Hypothalamus (tissue), 51 donors: ENCODE measurements around the gene ITPR2.
A peak's percentile ranks its signal among the peaks of the same experiment; 100 is the strongest.
"Not testable (repeated sequence)": the region's sequence is repeated elsewhere in the genome, so short reads cannot be mapped to it uniquely, and the experiment has no call there.

Experiments
- DNase-seq, 51 donors: peaks; one replicate each; lab custom pipeline; 2025; lab: John Stamatoyannopoulos, UW

The ITPR2 gene

GRCh38 chr12:26338586-26339572, 494.1 kb downstream of the ITPR2 start:
- peak in 38 of 51 donors; percentile 7 to 85 (median 52) for DNase-seq

GRCh38 chr12:26335651-26336050, 497.3 kb downstream of the ITPR2 start:
- no peak for DNase-seq

GRCh38 chr12:26334621-26335124, 498.3 kb downstream of the ITPR2 start:
- DNase-seq: peak in 16 of 51 donors; percentile 3 to 52 (median 20)

- no peak for DNase-seq
Observed at GRCh38 chr12:26331960-26332359, 501.0 kb downstream of the ITPR2 start.

GRCh38 chr12:26331136-26331535, 501.9 kb downstream of the ITPR2 start:
- DNase-seq: no peak

GRCh38 chr12:26327975-26328644, 504.9 kb downstream of the ITPR2 start:
- DNase-seq: no peak

- DNase-seq: no peak
Observed at GRCh38 chr12:26323673-26324072, 509.3 kb downstream of the ITPR2 start.

GRCh38 chr12:26319511-26319910, 513.5 kb downstream of the ITPR2 start:
- DNase-seq: no peak

GRCh38 chr12:26318661-26319068, 514.3 kb downstream of the ITPR2 start:
- peak in 4 of 51 donors; percentile 15 to 44 (median 27) for DNase-seq

- peak in 1 of 51 donors; percentile 40 for DNase-seq
Observed at GRCh38 chr12:26317942-26318575, 514.9 kb downstream of the ITPR2 start.

- not testable (repeated sequence) for DNase-seq
Observed at GRCh38 chr12:26314103-26314502, 518.9 kb downstream of the ITPR2 start.

GRCh38 chr12:26310489-26310888, 522.5 kb downstream of the ITPR2 start:
- not testable (repeated sequence) for DNase-seq

GRCh38 chr12:26309634-26310033, 523.4 kb downstream of the ITPR2 start:
- DNase-seq: no peak

- no peak for DNase-seq
Observed at GRCh38 chr12:26304273-26304672, 528.7 kb downstream of the ITPR2 start.

GRCh38 chr12:26303418-26303817, 529.6 kb downstream of the ITPR2 start:
- DNase-seq: no peak

- DNase-seq: no peak
Observed at GRCh38 chr12:26302776-26303175, 530.2 kb downstream of the ITPR2 start.

GRCh38 chr12:26299751-26300150, 533.2 kb downstream of the ITPR2 start:
- DNase-seq: no peak

- peak in 2 of 51 donors; percentile 12 to 56 for DNase-seq
Observed at GRCh38 chr12:26298785-26299621, 534.0 kb downstream of the ITPR2 start.

- DNase-seq: no peak
Observed at GRCh38 chr12:26297396-26298070, 535.5 kb downstream of the ITPR2 start.
